Loucy (cell line): Measurements from ENCODE around the gene FKBP6.

Experiments used
- EZH2phosphoT487 ChIP-seq: fragments of 200-600 bp; IDR thresholded peaks from 2 replicates; pipeline ENCODE4 v1.6.1; 2018; ENCODE audit warnings: antibody characterized with exemption, mild to moderate bottlenecking, moderate library complexity, borderline replicate concordance
- TF ChIP-seq, protein P1 (sequence below): fragments of 200-600 bp; sonication (generic); conservative IDR thresholded peaks from 2 replicates; pipeline ENCODE4 v1.5.1; 2014; ENCODE audit warnings: mild to moderate bottlenecking, antibody characterized with exemption, low read length

DNA sequence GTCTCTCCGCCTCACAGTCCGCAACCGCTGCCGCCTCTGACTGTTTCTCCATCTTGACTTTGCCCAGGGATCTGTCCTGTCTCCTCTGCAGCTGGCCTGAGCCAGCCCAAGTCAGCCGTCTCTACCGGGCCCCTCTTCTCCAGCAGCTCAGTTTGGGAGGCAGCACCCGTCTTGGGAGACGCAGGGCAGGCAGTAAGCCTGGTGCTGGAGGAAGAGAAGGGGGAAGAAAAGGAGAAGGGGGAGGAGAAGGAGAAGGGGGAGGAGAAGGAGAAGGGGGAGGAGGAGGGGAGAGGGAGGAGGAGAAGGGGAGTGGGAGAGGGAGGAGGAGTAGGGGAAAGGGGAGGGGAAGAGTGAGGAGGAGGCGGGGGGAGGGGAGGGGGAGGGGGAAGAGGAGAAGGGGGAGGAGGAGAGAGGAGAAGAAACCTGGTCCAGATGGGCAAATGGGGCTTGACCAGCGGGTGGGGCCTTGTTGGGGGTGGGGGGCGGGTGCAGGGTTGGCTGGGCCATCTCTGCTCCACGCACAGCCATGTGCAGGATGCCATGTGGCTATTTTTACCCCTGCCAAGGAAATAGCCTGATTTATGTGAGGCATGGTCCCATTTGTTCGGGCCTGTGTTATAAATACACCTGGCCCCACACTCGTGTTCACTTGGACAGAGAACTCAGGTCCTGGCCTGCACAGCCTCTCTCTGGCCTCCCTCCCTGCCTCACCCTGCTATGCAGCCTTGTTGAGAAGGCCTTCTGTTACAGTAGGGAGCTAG lies 69.7 kb downstream of the FKBP6 start:
- TF ChIP-seq, protein P1, sequence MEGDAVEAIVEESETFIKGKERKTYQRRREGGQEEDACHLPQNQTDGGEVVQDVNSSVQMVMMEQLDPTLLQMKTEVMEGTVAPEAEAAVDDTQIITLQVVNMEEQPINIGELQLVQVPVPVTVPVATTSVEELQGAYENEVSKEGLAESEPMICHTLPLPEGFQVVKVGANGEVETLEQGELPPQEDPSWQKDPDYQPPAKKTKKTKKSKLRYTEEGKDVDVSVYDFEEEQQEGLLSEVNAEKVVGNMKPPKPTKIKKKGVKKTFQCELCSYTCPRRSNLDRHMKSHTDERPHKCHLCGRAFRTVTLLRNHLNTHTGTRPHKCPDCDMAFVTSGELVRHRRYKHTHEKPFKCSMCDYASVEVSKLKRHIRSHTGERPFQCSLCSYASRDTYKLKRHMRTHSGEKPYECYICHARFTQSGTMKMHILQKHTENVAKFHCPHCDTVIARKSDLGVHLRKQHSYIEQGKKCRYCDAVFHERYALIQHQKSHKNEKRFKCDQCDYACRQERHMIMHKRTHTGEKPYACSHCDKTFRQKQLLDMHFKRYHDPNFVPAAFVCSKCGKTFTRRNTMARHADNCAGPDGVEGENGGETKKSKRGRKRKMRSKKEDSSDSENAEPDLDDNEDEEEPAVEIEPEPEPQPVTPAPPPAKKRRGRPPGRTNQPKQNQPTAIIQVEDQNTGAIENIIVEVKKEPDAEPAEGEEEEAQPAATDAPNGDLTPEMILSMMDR: no peak
- no peak for TF ChIP-seq EZH2phosphoT487
